Right ventricle myocardium inferior (tissue), 1 donor: ENCODE measurements around the gene MIER2. TPM values are rescaled to one million over a fixed set of nuclear protein-coding genes. Genes with fewer than 3 reads are reported as not detected.
"Not testable (repeated sequence)": the region's sequence is repeated elsewhere in the genome, so short reads cannot be mapped to it uniquely, and the experiment has no call there.

Experiments used
- ATAC-seq: fragments of 200-7000 bp; cut with Tn5 transposase; one replicate; pipeline ENCODE4 v1.9.1; 2020; ENCODE audit warnings: mild to moderate bottlenecking, moderate library complexity
- DNase-seq: peaks from one replicate; pipeline ENCODE4 v3.0.0; 2021; ENCODE audit errors: missing footprints
- intact Hi-C: fragments of 100-400 bp; cut with DNase I; formaldehyde crosslinking; loops from one replicate; pipeline ENCODE4 v1.11.0; 2022
- total RNA-seq: library from RNA; stranded (reverse); fragmentation: NEBNext Ultra II Directional; extraction: Animal tissue kit (Norgen Biotek cat#: 25700); gene quantifications from one replicate; pipeline ENCODE4 v1.2.1, GENCODE V29; 2021
- donor health status: DM: no; HTN: yes; CAD: no; lungs with severe emphysema.

The MIER2 gene
- total RNA-seq, 1 donor from 2014 or later, result 16.3 TPM

DNA sequence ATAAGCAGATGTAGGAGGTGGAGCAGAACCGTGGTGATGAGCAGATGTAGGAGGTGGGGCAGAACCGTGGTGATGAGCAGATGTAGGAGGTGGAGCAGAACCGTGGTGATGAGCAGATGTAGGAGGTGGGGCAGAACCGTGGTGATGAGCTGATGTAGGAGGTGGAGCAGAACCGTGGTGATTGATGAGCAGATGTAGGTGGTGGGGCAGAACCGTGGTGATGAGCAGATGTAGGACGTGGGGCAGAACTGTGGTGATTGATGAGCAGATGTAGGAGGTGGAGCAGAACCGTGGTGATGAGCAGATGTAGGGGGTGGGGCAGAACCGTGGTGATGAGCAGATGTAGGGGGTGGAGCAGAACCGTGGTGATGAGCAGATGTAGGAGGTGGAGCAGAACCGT, 37.3 kb upstream of the MIER2 start:
- intact Hi-C loops, ATAC-seq, DNase-seq: not testable (repeated sequence)

DNA sequence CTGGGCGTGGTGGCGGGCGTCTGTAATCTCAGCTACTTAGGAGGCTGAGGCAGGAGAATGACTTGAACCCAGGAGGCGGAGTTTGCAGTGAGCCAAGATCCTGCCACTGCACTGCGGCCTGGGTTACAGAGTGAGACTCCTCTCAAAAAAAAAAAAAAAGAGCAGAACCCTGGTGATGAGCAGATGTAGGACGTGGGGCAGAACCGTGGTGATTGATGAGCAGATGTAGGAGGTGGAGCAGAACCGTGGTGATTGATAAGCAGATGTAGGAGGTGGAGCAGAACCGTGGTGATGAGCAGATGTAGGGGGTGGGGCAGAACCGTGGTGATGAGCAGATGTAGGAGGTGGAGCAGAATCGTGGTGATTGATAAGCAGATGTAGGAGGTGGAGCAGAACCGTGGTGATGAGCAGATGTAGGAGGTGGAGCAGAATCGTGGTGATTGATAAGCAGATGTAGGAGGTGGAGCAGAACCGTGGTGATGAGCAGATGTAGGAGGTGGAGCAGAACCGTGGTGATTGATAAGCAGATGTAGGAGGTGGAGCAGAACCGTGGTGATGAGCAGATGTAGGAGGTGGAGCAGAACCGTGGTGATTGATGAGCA, 36.1 kb upstream of the MIER2 start:
- intact Hi-C loops, DNase-seq: not testable (repeated sequence)

DNA sequence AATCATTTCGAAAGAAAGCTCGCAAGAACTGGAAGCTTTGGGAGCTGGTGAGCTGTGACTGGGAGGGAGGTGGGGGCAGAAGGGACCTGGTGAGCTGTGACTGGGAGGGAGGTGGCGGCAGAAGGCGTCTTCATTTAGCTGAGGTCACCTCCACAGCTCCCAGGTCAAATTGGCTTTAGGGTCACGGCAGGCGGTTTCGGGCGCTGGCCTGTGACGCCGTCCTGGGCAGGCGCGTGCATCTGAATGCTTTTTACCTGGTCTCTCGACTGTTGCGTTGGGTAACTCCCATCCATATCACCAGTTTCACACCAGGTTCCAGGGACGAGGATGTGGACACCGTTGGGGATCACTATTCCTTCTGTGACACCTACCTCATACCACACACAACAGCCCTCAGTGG, 35.2 kb upstream of the MIER2 start:
- no peak for DNase-seq
- intact Hi-C loops, result no loop called here
- no peak for ATAC-seq

More for the DNA sequence above, 36.1 kb upstream of the MIER2 start:
- not testable (repeated sequence) for ATAC-seq

DNA sequence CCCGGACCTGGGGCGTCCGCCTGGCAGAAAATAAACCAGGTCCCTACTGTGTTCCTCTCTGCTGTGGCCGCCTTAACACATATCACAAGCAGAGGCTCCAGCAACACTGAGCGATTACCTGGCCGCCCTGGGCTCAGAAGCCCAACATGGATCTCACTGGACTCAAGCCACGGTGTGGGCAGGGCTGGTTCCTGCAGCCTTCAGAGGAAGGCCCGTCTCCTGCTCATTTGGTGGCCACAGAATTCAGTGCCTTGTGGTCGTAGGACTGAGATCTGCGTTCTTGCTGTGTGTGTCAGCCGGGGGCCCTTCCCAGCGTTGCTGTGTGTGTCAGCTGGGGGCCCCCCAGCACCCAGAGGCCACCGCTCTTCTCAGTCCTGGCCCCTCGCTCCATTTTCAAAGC, 34.1 kb upstream of the MIER2 start:
- no peak for DNase-seq
- ATAC-seq, result no peak
- intact Hi-C loops, result no loop called here

DNA sequence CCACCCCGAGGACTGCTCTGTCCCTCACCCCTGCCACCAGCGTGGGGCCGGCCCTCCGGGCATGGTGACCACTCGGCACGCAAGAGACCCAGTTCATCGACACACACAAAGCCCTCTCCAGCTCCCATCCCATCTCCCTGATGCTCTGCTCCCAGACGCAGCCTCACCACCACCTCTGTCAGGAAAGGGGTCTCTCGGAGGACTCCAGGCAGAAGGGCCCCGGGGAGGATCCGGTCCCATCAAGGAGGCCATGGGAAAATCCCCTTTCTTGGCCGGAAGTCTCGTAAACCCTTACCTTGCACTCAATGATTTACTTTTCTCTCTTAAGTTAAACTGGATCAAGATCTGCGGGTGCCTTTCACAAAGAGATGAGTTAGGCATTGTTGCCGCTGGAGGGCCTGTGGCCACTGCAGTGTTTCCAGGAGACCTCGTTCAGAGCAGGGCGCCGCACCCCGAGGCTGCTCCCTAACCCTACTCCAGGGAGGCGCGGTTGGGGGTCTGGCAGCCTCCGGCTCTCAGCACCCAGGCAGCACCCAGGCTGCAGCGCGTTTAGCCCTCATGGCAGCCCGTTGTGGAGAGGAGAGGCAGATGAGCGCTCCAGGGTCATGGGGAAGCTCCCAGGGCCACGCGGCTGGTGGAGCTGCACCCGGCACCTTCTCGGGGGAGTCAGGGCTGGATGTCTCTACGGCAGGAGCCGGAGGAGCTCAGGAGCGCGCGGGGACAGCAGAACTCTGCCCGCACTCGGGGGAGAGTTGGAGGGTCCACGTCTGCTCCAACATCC, 33.4 kb upstream of the MIER2 start:
- intact Hi-C loops, result no loop called here
- ATAC-seq, result no peak
- DNase-seq, result no peak

DNA sequence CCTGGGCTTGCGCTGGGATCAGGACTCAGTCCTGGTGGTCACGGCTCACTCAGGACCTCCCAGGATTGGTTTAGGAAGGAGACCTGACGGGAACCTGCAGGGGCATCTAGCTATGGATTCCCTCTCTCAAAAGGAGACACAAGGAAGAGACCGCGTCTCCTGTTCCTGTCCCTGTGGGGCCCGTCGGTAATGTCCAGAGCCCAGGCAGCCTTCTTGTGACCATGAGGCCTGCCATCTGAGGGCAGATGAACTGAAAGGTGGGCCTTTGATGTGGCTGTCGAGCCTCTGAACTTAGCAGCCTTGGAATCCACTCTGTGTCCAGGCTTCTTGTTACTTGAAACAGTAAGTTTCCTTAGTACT, 31.5 kb upstream of the MIER2 start:
- intact Hi-C loops, result no loop called here
- no peak for DNase-seq
- ATAC-seq, result no peak

DNA sequence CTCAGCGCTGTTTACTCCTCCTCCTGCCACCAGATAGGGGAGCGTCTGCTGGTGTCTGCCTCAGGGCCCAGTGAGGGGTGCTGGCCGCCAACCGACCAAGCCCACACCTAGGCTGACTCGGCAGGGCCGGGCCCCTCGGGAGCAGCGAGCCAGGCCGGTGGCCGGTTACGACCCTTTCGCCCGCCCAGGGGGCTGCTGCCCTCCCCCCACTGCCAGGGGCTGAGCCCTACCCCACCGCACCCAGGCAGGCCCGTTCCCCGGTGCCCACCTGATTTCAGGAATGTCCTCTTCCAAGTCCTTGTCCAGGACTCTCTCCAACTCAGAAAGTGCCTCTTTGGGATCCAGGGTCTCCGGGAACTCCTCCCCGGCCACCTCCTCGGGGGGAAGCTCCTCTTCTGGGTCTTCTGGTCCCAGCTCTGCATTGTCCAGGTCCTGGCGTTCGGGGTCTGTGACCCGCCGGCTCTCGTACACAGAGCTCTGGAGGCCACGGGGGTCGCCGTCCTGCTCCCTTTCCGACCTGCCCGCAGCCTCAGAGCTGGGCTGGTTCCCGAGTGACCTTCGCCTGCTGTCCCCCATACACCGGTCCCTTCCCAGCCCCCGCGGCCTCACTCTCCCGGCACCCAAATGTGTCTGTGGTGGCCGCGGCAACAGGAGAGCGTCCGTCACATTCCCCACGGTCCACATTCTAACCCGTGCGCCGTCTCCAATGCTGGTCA, 31.0 kb upstream of the MIER2 start:
- intact Hi-C loops, result no loop called here
- no peak for ATAC-seq
- no peak for DNase-seq

DNA sequence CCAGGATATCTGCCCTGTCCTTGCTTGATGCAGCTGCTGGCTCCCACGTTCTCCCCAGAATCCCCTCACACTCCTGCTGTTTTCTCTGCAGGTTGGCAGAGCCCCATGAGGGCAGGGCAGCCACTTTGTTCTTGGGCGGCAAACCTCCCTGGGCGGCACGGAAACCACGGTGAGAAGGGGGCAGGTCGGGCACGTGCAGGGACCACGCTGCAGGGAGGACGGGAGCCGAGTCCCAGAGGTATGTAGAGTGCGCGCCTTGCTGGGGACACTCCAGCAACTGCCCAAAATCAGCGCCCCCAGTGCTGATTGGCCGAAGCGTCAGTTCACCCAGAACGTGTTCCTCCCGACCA, 30.3 kb upstream of the MIER2 start:
- DNase-seq (no peak), ATAC-seq (no peak)
- intact Hi-C loops, result no loop called here

DNA sequence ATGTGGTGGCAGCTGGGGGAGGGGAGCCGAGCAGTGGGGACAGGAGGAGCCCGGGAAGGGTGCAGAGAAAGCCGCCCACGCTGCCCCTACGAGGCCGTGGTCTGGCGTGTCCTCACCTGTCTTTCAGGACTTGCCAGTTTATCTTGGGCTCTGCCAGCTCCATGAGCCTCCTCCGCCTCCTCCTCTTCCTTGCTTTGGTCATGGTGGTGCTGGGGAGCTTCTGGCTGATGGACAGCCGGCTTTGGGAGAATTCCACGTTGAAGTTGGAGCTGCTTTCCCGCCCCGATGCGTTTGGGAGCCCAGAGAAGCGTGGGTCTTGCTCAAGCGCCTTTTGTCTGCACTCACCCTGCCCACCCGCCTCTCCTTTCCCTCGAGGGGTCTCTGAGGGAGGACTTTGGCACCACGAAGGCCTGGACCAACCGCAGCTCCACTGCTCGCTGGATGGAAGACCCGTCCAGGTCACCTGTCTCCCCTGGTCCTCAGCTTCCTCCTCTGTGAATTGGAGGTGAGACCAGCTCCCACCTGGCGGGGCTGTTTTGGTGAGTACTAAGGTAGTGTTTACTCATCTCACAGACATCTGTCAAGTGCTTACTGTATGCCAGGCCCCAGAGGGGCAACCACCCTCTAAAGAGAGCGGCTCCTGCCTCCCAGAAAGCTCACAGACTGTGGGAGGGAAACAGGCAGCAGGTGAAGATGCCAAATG, 29.7 kb upstream of the MIER2 start:
- DNase-seq, result no peak
- ATAC-seq, result no peak
- intact Hi-C loops, result no loop called here

DNA sequence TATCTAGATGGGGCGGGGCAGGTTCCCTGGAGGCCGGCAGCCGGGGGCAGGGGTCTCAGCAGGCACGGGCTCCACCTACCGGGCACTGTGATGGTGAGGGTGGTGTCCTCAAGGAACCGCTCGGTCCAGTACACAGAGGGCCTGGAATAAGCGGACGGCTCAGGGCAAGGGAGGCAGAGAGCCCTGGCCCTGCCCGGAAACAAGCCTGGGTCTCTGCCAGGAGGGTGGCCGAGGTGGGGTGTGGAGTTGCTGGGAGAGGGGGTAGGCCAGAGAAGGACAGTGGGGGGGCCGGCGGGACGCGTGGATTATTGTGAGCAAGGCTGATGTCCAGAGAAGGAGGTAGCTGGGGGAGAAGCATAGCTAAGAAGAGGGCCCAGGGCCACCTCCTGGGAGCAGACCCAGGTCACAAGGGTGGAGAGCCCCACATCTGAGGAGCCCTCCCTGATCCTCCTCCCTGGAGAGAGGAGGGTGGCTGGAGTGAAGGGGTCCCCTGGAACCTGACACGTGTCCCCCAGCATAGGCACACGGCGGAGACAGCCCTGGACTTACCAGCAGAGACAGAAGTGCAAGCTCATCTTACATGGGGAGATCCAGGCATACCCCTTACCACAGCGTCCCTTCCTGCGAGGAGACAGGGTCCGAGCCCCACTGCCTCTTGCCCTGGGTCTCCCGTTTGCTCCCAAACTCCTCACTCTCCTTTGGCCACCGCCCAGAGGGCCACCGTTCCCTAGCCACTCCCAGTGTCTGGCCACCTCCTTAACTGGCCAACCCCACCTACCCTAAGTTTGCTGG, 29.0 kb upstream of the MIER2 start:
- intact Hi-C loops, result no loop called here
- DNase-seq (no peak), ATAC-seq (no peak)

DNA sequence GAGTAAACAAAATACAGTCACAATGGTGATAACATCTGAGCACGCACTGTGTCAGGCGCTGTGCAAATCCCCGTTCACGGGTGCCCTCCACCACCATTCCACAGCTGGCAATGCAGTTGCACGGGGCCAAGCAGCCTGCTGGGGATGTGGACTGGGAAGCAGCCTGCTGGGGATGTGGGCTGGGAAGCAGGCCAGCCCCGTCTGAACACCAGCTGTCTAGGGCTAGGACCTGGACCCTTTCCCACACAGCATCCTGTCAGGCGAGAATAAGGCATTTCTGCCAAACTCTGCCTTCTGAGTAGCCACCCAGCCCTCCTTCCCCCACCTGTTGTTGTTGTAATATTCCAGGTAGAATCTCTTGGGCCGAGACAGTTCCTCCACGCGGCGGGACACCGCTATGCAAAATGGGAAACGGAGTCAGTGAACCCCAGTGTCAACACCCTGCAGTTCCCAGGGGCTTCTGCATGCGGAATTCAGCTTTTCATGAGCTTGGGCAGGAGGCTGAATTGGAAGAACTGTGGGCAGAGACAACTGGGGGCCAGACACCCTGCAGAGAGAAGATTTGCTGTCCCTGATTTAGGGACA, 27.8 kb upstream of the MIER2 start:
- intact Hi-C loops, result no loop called here
- DNase-seq, result peak; percentile 85
- ATAC-seq, result peak; percentile 87

DNA sequence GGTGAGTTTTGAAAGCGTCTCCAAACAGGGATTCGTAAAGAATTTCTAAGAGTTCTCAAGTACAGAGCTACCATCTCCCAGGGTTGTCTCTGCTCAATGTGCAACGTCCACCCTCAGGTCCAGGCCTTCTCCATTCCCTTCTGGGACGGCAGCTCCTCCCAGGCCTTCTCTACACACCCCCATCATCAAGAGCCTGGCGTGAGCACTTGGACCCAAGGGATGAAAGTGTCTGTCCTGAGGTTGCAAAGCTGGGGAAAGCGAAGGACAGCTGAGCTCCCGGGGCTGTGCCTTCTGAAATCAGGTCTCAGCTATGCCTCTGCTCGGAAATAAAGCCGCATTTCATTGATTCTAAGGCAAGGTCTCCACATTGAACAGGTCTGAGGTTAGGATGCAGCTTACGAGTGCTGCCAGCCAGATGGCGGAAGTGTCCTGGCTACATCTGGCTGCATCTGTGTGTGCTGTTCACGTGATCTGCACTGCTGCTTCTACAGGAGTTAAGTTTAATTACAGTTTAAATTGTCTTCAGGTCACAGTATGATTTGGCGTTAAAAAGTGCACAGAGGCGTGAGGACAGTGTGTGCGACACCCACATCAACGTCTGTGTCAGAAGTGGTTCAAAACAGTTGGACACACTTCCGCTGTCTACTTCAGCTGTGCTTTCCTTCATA, 27.0 kb upstream of the MIER2 start:
- ATAC-seq, result no peak
- DNase-seq, result no peak
- intact Hi-C loops, result no loop called here

DNA sequence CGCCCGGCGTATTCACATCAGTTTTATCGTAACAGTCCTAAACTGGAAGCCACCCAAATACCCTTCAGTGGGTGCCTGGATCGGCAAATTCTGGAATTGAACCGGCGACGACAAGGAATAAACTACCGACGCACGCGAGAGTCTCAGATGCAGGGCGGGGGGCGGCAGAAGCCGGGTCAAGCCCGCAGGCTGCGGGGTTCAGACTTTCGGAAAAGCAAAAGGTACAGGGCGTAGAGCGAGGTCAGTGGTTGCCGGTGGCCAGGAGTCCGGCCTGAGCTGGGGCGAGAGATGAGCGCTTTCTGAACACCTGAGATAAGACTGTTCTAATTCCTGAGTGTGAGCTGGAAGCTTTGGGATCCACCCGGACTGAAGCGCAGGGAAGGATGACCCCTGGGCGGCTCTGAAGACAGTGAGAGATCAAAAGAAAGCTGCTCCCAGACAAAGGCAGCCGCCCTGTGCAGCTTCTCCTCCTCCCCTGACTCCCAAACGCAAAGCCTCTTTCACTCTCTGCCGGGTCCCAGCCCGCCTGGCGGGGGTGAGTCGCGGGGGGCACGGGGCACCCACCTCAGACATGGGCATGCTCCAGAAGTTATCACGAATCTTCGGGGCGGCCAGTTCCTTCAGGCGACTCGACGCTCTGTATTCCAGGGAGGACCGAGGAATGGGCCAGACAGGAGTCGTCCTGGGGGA, 26.2 kb upstream of the MIER2 start:
- ATAC-seq (no peak), DNase-seq (no peak)
- intact Hi-C loops, result no loop called here

DNA sequence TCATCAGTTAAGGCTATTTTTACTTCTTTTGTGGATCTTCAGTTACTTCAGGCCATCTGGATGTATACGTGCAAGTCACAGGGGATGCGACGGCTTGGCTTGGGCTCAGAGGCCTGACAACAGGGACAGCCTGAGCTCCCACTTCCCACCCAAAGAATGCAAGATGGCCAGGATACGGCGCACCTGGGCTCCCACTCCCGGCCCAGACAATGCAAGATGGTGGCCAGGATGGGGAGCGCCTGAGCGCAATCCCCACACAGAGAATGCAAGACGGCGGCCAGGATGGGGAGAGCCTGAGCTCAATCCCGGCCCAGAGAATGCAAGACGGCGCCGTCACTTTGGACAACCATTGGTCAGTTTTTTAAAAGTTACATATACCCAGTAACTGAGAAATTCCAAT, 25.3 kb upstream of the MIER2 start:
- intact Hi-C loops, result no loop called here
- ATAC-seq, result no peak
- no peak for DNase-seq

DNA sequence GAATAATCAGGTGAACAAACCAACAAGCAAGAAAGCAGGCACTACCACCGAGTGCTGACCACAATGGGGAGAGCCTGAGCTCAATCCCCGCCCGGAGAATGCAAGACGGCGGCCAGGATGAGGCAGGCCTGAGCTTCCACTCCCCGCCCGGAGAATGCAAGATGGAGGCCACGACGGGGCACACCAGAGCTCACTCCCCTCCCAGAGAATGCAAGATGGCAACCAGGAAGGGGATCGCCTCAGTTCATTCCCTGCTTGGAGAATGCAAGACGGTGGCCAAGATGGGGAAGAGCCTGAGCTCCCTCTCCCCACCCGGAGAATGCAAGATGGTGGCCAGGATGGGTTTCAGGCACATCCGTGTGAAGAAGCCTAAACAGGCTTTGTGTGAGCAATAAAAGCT, 24.7 kb upstream of the MIER2 start:
- no peak for ATAC-seq
- DNase-seq, result no peak
- intact Hi-C loops, result no loop called here

DNA sequence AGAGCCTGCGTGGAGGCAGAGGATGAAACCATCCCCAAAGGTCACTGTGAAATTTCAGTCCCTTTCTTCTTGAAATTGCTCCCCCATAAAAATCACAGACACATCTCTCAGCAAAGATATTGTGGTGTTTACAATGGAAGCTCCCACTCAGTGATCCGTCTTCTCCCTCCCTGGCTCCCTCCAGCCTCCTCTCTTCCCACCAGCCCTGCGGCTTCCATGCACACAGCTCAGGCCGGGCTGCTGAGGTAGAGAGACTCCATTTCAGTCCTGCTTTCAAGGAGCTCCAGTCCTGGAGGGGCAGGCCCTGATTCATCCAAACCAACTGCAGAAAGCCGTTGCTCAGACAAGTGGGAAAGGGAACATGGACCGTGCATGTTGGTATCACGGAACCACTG, 24.0 kb upstream of the MIER2 start:
- no peak for ATAC-seq
- no peak for DNase-seq
- intact Hi-C loops, result no loop called here

DNA sequence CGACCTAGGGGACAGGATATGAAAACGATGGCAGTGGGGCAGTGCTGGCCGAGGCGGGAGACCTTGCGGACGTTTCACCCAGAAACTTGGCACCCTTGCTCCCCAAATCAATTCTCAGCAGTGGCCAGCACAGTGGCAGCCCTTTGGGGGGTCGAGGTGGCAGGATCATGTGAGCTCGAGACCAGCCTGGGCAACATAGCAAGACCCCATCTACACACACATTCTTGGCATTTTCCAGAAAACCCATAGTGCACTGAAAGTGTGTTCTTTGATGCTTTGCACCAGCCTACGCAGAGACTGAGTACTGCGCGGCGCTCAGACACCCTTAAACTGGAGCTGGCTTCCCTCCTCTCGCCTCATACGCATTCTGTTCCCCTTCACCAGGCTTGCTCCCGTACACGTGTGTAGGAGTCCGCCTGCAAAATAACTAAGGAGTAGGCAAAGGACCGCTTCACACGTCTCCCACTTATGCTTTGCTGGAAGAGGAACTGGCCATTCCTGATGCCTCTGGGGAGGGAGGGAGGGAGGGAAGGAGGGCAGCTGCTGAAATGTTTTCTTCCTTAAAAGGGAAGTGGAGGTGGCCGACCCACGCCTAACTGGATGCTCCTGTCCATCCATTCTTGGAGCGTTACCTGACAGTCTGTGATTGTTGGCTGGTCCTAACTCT, 23.5 kb upstream of the MIER2 start:
- ATAC-seq, result no peak
- no peak for DNase-seq
- intact Hi-C loops, result no loop called here
